ENCODE measurements around the gene TMEM95. TPM values are rescaled to one million over a fixed set of nuclear protein-coding genes. Genes with fewer than 3 reads are reported as not detected.

The TMEM95 gene
- total RNA-seq, 3 donors from 2014 or later (not counting 1 experiment from before 2014, with no cell fraction given): not detected

DNA sequence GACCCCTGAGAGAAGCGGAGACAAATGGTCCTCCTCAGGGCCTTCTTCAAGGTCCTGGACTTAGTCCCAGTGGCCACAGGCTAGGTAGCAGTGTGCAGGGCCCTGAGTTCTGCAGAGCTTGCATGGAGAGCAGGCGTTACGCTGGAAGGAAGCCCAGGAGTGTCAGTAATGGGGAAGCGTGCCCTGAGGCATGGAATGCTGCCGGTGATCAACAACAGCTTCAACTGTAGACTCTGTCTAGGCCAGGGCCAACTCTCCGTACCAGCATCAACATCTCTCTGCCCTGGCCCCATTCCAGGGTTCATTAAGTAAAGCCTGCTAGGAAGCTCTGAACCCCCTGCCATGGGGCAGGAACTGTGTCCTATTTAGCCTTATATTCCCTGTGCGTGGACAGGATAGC, 25.4 kb downstream of the TMEM95 start:
- H3K4me3 ChIP-seq (ENCODE audit: low read length): no peak overlapping the region
- H3K4me1 Mint-ChIP-seq: peaks cover 0 to 11% of the 10 kb centered on the region in 2 donors
- intact Hi-C loops (cut with micrococcal nuclease): no loop called here
- no peak for ATAC-seq
- H3K4me3 Mint-ChIP-seq: no peak overlapping the region
- H3K36me3 ChIP-seq (ENCODE audit: control insufficient read depth, insufficient read depth, low read length): no peaks in the 10 kb centered on the region
- no peaks in the 10 kb centered on the region for H3K9me3 ChIP-seq (ENCODE audit: control insufficient read depth, insufficient read depth, low read length)
- peaks cover 22% of the 10 kb centered on the region for H3K4me1 ChIP-seq (ENCODE audit: control insufficient read depth, insufficient read depth, low read length)
- DNase-seq: no peak
- H3K27me3 ChIP-seq (ENCODE audit: control insufficient read depth, insufficient read depth, low read length): peaks cover 27% of the 10 kb centered on the region
- WGBS (ENCODE audit: insufficient coverage): 63% methylated on average over 7 of the region's 7 CpGs
- TF ChIP-seq, protein P1, sequence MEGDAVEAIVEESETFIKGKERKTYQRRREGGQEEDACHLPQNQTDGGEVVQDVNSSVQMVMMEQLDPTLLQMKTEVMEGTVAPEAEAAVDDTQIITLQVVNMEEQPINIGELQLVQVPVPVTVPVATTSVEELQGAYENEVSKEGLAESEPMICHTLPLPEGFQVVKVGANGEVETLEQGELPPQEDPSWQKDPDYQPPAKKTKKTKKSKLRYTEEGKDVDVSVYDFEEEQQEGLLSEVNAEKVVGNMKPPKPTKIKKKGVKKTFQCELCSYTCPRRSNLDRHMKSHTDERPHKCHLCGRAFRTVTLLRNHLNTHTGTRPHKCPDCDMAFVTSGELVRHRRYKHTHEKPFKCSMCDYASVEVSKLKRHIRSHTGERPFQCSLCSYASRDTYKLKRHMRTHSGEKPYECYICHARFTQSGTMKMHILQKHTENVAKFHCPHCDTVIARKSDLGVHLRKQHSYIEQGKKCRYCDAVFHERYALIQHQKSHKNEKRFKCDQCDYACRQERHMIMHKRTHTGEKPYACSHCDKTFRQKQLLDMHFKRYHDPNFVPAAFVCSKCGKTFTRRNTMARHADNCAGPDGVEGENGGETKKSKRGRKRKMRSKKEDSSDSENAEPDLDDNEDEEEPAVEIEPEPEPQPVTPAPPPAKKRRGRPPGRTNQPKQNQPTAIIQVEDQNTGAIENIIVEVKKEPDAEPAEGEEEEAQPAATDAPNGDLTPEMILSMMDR (IDR thresholded peaks at IDR 0.05): no peak
- H3K27ac Mint-ChIP-seq: no peak overlapping the region
- H3K27ac ChIP-seq (ENCODE audit: low read length): no peak overlapping the region
- peaks cover 30 to 48% of the 10 kb centered on the region in 2 donors for H3K27me3 Mint-ChIP-seq (ENCODE audit: low read depth in 2 of 2)
- no peaks in the 10 kb centered on the region for H3K9me3 Mint-ChIP-seq
- H3K36me3 Mint-ChIP-seq: peaks cover 10% of the 10 kb centered on the region

DNA sequence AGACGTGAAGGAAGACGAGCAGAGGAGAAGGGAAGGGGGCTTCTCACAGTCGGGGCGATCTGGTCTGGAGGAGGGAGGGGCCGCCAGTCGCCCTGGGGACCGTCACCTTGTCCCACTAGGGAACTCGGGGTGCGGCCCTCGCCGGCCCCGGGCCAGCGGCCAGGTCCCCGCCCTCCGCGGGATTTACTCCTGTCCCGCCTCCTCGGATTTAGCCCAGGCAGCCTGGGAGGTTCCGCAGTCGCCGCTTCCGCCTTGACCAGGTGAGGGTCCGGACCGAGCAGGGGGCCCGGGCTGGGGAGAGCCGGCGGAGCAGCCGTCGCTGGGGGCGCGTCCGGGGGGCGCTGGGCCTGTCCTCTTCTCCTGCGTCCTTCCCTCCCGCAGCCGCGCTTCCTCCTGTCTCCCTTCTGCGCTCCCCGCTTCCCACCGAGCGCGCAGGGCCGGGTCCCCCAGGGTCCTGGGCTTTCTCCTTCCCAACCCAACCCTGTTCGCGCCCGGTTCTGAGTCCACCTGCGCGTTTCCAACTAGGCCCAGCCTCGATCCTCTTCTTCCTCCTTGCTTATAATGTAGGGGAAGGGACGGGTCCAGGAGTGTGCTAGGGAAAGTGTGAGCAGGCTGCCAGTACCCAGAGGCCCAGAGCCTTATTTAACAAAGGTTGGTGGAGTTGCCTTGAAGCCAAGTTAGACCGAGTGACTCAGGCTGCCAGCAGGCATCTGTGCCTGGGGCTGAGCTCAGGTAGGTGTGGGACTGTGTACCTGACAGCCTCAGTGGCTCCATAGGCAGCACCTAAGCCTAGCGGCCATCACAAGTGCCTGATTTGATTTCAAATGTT, 26.1 kb downstream of the TMEM95 start, which contains the start of gene TNK1:
Gene TNK1, plus strand, starts transcription at position 235 of the 829 bp plus-strand sequence. CDS start 1,838 bp downstream, outside the sequence.
- 10% methylated on average over 51 of the region's 52 CpGs for WGBS (ENCODE audit: insufficient coverage)
- Histone ChIP-seq H3K4me1 (ENCODE audit: control insufficient read depth, insufficient read depth, low read length) (peaks cover 22% of the 10 kb centered on the region), H3K27ac (ENCODE audit: low read length) (no peak within 1 kb of the TSS), H3K4me3 (ENCODE audit: low read length) (no peak within 1 kb of the TSS), H3K9me3 (ENCODE audit: control insufficient read depth, insufficient read depth, low read length) (no peaks in the 10 kb centered on the region), H3K27me3 (ENCODE audit: control insufficient read depth, insufficient read depth, low read length) (peaks cover 27% of the 10 kb centered on the region), H3K36me3 (ENCODE audit: control insufficient read depth, insufficient read depth, low read length) (no peaks in the 10 kb centered on the region)
- Mint-ChIP-seq H3K27me3 (ENCODE audit: low read depth in 2 of 2) (peaks cover 30 to 48% of the 10 kb centered on the region in 2 donors), H3K9me3 (no peaks in the 10 kb centered on the region), H3K36me3 (peaks cover 10% of the 10 kb centered on the region), H3K4me1 (peaks cover 0 to 11% of the 10 kb centered on the region in 2 donors), H3K4me3 (no peak within 1 kb of the TSS), H3K27ac (no peak within 1 kb of the TSS)
- DNase-seq (no peak), ATAC-seq (no peak)
- TF ChIP-seq, protein P1 (IDR thresholded peaks at IDR 0.05): no peak
- intact Hi-C loops (cut with micrococcal nuclease): no loop called here

DNA sequence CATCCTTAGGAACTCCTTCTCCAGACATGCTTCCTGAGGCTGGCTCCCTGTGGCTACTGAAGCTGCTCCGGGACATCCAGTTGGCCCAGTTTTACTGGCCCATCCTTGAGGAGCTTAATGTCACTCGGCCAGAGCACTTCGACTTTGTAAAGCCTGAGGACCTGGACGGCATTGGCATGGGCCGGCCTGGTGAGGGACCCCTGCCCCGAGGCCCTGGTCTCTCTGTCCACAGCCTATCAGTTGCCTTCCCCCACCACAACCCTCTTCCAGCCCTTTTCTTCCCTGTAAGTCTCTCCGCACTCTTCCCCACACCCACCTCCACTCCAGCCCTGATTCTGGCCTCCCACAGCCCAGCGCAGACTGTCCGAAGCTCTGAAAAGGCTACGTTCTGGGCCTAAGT, 27.9 kb downstream of the TMEM95 start:
- ATAC-seq (no peak), DNase-seq (no peak)
- Mint-ChIP-seq H3K9me3 (no peaks in the 10 kb centered on the region), H3K27me3 (ENCODE audit: low read depth in 2 of 2) (peaks cover 30 to 38% of the 10 kb centered on the region in 2 donors), H3K27ac (no peak overlapping the region), H3K4me3 (peak overlapping the region; percentile 55), H3K36me3 (peaks cover 10% of the 10 kb centered on the region), H3K4me1 (peaks cover 0 to 11% of the 10 kb centered on the region in 2 donors)
- TF ChIP-seq, protein P1 (IDR thresholded peaks at IDR 0.05): no peak
- Histone ChIP-seq H3K9me3 (ENCODE audit: control insufficient read depth, insufficient read depth, low read length) (no peaks in the 10 kb centered on the region), H3K27me3 (ENCODE audit: control insufficient read depth, insufficient read depth, low read length) (peaks cover 27% of the 10 kb centered on the region), H3K27ac (ENCODE audit: low read length) (no peak overlapping the region), H3K4me1 (ENCODE audit: control insufficient read depth, insufficient read depth, low read length) (peaks cover 22% of the 10 kb centered on the region), H3K36me3 (ENCODE audit: control insufficient read depth, insufficient read depth, low read length) (no peaks in the 10 kb centered on the region), H3K4me3 (ENCODE audit: low read length) (no peak overlapping the region)
- intact Hi-C loops (cut with micrococcal nuclease): no loop called here
- 99% methylated on average over 10 of the region's 10 CpGs for WGBS (ENCODE audit: insufficient coverage)

All from natural killer cell (primary cell).